Renal cortical epithelial cell (primary cell): ENCODE results near the gene TTC21A. TPM values are rescaled to one million over a fixed set of nuclear protein-coding genes. Genes with fewer than 3 reads are reported as not detected.

Source experiments
- DNase-seq: peaks from one replicate; pipeline ENCODE4 v3.0.0-alpha.2; 2011; ENCODE audit warnings: low read depth
- total RNA-seq: library from RNA; depleted of rRNA; stranded (reverse); fragments of >200 nt; gene quantifications from 2 replicates; pipeline ENCODE4 v1.2.3, GENCODE V29; 2014

TTC21A gene
- total RNA-seq, 1 donor from 2014 or later, result 4.7 TPM

DNA sequence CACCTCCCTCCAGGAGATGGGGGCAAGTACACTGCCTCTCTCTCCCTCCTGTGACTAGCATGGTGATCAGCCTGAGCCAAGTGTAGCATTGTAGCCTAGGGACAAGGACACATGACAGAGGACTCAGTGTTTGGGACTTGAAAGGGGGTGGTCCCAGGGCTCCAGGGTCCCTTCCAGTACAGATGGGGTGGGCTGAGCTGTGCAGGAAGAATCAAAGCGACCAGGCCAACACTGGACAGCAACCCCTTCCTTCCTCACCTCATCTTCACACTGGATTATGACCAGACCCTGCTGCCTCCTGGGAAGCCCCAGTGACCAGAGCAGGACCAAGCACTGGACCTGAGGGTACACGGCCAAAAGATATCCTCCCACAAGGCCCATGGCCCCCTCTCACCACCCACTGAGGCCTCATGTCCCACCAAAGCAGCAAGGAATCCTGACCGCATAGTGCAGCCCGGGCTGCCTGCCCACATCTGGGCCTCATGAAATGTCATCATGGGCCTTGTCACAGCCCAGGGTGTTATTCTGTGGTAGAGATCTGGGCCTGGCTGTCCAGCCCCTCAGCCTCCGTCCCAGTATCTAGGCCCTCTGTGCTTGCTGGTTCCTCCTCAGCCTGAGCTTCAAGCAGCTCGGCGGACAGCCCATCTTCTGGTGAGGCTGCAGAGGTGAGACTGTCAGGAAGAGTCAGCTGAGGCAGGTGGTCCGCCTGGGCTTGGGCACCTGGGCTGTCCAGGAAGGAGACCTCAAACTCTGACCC lies 9.6 kb upstream of the TTC21A start:
- DNase-seq, result no peak

DNA sequence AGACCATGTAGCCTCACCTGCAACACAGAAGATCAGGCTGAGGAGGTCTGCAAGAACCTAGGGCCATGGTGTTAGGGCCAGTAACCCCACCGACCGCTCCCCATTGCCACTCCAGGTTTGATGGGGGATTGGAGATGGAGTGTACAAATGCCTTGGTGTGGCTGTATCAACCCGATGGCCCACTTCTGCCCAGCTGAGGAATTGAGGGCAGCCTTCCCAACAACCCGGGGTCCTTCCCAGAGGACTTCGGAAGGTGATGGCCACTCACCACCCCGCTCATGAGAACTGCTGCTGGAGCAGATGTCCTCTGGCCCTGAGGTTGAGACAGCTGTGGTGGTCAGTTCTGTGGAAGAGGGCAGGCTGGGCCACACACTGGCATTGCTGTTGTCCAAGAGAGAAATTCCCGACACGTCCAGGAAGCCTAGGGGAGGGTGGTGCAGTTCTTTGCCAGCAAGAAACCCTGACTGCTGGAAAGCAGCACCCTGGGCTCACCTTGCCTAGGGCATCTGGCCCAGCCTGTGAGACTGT lies 8.9 kb upstream of the TTC21A start:
- DNase-seq, result no peak

DNA sequence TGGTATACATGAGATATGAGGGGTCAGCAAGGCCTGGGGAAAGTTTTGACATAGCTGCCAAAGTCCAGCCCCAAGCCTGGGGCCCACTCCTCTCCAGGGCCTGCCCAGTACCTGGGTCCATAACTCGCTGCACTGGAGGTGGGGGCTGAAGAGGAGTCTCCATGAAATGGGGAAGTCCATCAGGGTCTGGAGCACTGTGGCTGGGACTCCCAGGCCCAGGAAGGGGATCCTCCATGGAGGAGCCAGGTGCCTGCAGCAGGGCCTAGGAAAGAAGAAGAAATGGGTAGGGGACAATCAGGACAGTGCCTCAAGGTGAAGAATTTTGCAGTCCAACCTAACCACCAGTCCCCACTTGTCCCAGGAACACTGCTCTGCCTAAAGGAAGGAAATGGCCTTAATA lies 8.2 kb upstream of the TTC21A start:
- no peak for DNase-seq

DNA sequence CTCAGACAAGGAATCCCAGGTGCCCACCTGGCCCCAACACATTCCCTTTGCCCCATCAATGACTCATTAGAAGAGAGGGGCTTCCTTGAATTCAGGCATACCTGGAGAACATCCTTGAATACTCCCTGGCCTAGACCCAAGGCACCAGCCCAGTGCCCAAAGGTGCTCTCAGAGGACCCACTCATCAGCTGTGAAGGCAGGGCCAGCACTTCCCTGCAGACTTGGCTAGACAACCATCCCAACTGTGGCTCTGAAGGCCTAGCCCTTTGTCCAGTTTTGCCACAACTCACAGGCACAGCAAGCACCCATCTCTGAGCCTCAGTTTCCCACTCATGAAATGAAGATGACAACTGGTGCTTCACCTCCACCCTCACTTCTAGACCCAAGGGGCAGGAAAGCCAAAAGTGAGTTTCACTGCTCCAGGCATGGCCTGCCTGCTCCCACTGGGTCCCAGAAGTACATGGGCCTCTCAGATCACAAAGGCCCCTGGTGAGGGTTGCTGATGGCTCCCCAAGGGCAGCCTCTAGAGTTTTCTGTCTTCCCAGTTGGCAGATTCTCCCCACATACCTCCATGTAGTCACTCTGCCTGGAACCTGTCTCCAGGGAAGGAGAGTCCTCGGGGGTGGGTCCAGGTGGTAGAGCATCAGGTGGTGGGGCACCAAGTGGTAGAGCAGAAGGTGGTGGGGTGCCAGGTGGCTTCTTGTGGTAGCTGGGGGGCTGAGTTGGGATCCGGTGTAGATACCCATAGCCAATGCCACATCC lies 7.6 kb upstream of the TTC21A start:
- DNase-seq, result no peak

DNA sequence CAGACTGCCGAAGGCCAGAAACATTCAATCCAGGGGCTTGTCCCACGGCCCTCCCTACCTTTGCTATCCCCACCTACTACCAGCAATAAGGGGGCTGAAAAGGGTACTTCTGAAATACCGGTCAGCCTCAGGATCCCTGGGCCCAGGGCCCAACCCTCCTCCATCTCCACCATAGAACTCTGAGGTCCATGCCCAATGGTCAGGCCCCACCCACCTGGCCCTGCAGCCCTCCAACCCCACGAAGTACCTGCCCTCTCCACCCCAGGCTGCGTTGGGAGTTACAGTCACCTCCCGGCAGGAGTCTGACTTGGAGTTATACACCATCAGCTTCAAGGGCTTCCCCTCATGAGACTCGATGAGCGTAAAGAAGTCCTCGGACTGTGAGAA lies 7.0 kb upstream of the TTC21A start:
- DNase-seq, result no peak

DNA sequence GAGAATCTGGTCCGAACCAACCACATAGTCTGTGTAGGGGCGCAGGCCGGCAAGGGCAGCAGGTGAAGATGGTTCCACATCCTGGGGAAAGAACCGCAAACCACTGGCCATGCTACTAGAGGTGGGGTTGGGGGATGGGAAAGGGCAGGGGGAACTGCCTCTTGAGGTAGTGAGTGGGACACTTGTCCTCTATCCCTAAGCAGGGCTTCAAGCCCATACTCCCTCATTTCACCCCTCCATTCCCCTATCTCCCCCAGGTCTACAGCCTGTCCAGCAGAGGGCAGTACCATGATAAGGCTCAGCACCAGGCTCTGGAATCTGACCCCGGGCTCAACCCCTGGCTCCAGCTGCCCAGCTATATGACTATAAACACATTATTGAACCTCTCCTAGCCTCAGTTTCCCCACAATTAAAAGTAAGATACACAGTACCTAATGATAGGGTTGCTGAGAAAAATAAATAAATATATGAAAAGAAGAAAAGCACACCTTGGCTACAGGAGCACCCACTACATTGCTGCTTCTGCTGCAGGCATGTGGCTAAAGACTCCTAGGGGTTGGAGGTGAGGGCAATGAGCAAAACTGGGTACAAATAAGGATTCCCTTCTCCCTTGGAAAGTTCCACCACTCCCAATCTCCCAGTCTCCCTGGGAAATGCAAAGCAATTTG lies 6.3 kb upstream of the TTC21A start:
- DNase-seq, result peak; percentile 28

DNA sequence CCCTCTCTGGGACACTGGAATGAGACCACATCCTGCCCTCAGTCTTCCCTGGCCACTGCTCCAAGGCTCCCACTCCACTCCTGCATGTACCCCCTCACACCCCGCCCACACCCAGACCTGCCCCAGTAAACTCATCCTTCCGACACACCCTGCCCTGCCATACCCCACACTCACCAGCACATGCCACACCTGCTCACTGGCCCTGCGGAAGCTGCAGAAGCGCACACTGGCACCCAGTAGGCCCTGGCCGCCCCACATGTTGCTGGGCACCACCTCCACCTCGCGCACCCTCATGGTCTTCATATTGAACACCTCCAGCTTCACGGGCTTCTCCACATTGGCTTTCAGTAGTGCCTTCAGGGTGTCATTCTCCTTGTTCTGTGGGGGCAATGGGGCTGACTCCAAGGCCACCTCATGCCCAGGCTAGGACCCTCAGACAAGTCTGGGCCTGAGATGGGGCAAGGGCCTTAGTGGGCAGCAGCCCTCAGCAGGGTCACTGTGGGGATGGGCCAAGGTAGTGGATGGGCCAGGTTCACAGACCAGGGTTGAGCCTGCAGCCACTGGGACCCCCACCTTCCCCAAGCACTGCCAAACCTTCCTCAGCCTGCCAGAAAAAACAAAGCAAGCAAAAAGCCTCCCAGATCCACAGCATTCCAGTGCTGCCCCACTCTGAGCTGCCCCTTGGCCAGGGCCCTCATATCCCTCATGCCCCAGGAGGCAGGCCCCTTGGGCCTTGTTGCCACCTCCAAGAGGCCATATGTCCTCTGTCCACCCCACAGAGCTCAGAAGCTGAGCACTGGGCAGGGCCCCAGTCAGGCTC lies 4.8 kb upstream of the TTC21A start:
- DNase-seq, result no peak

DNA sequence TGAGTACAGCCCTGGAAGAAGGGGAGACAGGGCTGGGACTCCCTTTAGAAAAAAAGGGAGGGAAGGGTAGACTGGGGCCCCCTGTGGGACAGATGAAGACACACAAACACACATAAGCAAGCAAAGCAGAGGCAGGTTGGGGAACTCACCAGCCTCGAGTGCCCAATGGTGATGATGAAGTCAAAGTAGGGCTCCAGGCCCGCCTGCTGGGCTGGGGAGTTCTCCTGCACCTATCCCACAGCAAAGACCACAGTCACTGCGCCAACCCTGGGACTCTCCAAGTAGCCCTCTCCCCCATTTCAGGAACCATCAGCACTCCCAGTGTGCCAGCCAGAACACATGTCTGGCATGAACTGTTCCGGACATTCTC lies 4.2 kb upstream of the TTC21A start:
- DNase-seq, result no peak

DNA sequence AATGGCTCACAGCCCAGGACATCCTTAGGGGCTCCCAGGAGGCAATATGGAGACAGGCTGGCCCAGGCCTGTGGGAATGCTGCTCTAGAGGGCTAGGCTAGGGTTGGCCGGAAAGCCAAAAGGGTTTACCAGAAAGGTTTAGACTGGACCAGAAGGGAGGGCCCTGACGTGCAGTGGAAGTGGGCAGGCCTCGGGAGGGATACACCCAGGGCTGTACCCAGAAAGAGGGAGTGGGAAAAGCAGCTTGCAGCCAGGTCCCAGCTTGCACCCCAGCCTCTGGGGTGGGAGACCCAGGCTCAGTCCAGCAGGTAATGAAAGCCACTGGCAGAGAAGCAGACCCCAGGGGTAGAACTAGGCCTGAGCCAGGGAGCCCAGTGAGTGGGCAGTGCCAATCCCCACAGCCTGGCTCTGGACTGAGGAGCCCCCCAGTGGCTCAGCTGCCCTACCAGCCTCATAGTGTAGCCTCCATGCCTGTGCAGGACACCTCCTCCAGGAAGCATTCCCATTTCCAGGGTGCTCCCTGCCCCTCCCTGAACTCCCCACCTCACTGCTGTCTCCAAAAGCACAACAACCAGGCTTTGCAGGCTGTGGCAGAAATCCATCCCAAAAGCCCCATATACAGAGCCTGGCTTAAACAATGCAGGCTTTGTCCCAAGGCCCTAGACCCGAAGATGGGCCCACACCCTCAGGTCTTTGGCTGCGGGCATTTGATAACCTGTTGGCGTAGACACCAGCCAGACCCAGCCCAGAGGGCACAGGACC lies 3.5 kb upstream of the TTC21A start:
- DNase-seq, result no peak

DNA sequence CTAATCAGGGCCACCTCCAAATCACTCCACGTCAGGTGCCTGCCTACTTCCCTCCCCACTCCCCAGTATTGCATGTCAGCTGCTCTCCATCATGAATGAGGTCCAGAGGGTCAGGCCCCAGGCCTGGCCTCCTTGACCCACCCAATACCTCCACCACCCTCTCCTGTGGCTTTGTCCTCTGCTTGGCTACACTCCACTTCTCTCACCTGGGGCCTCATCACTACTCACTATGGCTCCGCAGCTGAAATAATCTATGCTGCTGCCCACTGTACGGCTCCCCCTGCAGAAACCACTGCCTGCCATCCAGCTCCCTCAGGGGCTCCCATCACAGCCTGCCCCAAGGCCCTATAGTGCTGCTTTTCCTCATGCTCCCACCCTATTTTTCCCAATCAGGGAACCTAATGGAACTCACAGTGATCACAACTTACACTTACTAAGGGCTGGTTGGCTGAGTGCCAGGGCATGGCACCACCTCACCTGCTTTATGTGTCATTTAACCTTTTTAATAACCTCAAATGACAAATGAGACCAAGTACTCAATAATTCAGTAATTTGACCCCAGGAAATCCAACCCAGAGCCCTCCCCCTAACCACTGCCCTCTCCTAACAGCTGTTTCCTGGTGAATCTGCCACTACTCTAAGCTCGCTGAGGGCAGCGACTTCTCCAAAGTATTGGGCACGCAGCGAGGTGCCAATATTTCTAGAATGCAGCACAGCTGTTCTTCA lies 2.4 kb upstream of the TTC21A start:
- no peak for DNase-seq

DNA sequence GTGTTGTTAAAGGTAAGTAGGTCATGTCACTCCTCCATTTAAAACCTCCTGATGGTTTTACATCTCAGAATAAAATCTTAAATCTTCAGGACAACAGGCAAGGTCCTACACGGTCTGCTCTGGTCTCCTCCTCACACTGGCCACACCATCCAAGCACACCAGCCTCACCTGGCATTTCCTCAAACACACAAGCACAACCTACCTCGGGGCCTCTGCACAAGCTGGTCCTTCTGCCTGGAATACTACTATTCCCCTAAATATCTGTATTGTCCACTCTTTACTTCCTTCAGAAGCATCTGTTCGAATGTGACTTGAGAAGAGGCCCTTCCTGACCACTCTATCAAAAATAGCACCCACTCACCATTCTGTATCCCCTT lies 1.8 kb upstream of the TTC21A start:
- DNase-seq, result no peak

DNA sequence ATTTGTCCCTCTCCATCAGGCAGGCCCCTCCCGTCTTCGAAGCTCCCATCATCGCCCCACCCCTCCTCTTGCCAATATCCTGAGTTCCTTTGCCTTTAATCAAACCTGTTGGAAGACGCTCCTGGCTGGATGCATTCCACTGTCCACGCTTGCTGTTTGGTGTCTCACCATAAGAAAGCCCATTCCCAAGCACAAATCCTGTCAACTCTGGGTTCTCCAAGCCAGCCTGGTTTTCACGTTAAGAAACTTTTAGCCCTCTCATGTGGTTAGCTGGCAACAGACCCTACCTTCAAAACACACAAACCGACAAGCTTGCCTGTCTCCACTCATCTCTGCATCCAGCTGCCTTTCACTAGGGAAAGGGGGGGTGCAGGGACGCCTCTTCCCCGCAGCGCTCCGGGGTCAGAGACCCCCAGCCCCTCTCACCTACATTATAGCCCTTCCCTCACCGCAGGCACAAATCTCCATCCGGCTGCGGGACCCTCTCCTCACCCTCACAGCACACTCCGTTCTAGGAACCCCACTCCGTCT lies 1.1 kb upstream of the TTC21A start:
- peak; percentile 34 for DNase-seq

DNA sequence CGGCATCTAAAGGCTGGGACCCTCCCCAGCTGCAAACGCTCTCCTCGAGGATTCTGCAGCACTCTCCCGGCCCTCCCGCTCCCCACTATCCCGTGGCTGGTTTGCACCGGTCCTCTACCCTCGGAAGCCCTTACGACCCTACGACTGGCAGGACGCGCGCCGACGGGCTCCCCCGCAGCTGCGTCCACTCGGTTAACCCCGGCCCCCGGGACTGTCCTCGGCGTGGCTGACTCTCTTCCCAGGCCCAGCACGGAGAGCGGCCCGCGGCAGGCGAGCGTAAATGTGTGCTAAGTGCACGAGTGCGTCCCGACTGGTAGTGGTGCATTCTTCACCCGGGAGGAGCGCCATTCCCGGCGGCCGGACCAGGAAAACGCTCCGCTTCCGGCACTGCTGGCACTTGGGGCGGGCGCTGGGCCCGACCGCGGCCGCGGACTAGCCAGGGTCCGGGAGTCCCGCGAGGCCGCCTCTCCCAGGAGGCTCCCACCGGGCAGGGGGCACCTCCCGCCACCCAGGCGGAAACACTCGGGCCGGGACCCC lies 561 bp upstream of the TTC21A start:
- peak; percentile 21 for DNase-seq

DNA sequence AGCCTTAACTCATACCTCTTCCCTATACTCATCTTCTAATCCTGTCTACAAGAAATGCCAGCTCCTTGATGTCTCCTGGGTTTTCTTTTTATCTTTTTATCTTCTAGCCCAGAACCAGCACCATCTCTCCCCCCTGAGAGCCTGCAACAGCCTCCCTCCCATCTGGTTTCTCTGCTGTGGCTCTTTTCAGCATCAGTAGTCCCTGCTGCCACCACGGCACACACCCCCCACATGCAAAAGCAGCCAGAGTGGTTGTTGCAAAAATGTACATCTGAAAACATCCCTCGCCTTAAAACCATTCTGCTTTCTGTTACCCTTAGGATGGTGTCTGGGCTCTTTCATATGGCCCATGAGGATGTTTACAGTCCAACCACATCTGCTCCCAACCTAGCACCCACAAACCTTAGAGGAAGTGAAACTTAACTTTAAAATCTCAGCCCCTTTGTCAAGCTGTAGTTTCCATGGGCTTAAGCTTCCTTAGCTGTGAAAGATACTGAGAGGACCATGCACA lies 775 bp downstream of the TTC21A start:
- no peak for DNase-seq

DNA sequence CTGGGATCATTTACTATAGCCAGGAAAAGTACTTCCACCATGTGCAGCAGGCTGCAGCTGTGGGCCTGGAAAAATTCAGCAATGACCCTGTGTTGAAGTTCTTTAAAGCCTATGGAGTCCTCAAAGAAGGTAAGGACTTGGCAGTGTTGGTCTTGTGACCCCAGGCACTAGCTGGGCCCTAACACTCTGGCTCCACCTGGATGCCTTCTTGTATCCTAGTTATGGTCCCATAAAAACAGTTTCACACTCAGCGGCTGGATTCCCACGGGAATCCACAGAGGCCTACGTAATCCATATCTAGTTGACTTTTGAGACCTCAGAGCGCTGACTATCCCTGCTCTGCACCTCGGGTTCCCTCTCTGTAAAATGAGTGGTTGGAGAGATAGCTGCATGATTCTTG lies 1.6 kb downstream of the TTC21A start:
- DNase-seq, result no peak

DNA sequence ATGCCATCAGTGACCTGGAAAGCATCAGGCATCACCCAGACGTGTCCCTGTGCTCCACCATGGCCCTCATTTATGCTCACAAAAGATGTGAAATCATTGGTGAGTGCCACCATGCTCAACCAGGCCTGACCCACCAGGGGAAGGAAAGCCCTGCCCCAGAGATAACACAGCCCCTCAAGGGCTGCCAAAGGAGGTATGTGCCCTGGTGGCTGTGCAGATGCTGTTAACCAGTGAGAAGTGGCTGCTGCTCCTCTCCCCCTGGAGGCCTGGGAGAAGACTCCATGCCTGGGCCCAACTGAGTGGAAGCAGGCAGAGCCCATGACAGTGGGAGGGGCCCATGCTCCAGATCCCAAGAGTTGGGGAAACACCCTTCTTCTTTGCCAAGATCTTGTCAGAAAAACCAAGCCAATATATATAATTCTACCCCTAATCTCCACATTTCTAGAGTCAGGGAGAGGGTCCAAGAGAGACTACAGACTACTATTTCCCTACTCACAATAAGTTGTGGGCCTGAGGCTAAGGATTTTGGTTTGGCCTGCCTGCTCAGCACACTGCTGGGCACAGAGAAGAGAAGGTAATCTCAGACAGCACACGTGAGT lies 2.7 kb downstream of the TTC21A start:
- no peak for DNase-seq

DNA sequence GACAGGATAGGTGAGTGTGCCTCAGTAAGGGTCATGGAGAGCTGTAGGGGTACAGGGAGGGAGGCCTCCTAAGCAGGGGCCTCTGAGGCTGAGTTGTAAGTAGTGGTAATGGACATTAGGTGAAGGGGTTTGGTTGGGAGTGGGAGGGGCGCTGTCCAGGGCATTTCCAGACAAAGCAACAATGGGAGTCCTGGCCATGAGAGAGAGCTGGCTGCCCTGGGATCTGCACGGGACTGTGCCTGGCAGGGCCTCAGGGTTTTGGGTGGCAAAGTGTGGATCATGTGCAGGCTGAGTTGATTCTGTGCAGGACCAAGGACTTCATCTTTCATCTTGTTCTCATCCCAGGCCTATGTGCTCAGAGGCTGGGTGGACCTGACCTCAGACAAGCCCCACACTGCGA lies 4.6 kb downstream of the TTC21A start:
- DNase-seq, result no peak

DNA sequence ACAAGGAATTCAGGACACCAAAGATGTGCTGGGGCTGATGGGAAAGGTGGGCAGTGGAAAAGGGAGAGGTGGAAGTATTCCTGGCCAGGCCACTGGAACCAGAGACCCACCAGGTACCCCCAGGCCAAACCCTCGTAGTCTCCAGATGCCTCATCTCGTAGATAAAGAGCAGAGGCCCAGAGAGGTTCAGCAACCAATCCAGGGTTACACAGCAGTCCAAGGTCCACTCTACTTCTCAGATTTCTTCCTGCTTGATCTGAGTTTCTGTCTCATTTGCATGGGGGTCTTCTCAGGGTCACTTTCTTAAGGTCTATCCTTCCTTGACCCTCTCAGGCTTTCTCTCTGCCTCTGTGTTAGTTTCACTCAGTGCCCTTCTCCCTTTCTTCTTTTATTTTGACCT lies 5.1 kb downstream of the TTC21A start:
- DNase-seq, result no peak

DNA sequence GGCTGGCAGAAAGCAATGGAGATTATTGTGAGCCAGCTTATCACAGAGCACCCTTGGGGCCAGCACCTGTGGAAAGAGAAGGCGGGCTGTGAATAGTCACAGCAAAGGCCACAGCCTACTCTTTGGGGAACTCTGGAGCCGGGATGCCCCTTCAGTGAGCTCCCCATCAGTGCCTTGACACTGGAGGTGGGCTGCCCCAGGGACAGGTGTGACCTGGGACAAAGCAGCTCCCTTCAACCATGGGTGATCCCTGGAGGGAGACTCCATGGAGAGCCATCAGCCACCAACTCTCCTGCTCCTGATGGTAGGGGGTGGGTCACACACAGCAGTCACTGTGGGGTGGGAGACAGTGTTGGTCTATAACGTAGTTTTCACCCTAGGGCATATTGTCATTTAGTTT lies 5.8 kb downstream of the TTC21A start:
- no peak for DNase-seq
